C4-2B (cell line): ENCODE measurements around the gene CFAP410.
"Not testable (repeated sequence)": the region's sequence is repeated elsewhere in the genome, so short reads cannot be mapped to it uniquely, and the experiment has no call there.

Experiments
- ZFX ChIP-seq: fragments of 450-650 bp; IDR thresholded peaks from 2 replicates; pipeline ENCODE4 v1.6.1; 2017
- TF ChIP-seq, protein P1 (sequence below): fragments of 450-650 bp; conservative IDR thresholded peaks from 2 replicates; pipeline ENCODE4 v1.5.1; 2017; ENCODE audit warnings: mild to moderate bottlenecking

DNA sequence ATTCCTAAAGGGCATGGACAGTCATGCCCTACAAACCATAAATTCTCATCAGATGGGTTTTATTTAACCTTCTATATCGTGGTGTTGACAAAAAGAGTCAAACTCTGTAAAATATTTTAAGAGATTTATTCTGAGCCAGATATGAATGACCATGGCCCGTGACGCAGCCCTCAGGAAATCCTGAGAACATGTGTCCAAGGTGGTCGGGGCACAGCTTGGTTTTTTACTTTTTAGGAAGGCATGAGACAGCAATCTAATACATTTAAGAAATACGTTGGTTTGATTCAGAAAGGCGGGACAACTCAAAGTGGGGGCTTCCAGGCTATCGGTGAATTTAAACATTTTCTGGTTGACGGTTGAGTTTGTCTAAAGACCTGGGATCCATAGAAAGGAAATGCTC is 3.8 kb upstream of the CFAP410 start:
- TF ChIP-seq, protein P1, sequence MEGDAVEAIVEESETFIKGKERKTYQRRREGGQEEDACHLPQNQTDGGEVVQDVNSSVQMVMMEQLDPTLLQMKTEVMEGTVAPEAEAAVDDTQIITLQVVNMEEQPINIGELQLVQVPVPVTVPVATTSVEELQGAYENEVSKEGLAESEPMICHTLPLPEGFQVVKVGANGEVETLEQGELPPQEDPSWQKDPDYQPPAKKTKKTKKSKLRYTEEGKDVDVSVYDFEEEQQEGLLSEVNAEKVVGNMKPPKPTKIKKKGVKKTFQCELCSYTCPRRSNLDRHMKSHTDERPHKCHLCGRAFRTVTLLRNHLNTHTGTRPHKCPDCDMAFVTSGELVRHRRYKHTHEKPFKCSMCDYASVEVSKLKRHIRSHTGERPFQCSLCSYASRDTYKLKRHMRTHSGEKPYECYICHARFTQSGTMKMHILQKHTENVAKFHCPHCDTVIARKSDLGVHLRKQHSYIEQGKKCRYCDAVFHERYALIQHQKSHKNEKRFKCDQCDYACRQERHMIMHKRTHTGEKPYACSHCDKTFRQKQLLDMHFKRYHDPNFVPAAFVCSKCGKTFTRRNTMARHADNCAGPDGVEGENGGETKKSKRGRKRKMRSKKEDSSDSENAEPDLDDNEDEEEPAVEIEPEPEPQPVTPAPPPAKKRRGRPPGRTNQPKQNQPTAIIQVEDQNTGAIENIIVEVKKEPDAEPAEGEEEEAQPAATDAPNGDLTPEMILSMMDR, result not testable (repeated sequence)
- TF ChIP-seq ZFX, result not testable (repeated sequence)
